Fibroblast of the conjunctiva (primary cell): ENCODE results near the gene RFPL3.
"Not testable (repeated sequence)": the region's sequence is repeated elsewhere in the genome, so short reads cannot be mapped to it uniquely, and the experiment has no call there.

ENCODE experiments used
- DNase-seq: peaks from one replicate; pipeline ENCODE4 v3.0.0-alpha.2; 2010; ENCODE audit warnings: low read depth

RFPL3 gene

GRCh38 chr22:32357567-32357966 lies at the start of gene RFPL3:
Gene RFPL3 (plus strand): TSS chr22:32357867. CDS start chr22:32358072, 205 bp downstream.
- not testable (repeated sequence) for DNase-seq

- DNase-seq = no peak
Observed at GRCh38 chr22:32308191-32308590, 49.5 kb upstream of the RFPL3 start.

- no peak for DNase-seq
Observed at GRCh38 chr22:32308934-32309333, 48.7 kb upstream of the RFPL3 start.

GRCh38 chr22:32309585-32310251 lies 47.9 kb upstream of the RFPL3 start:
- DNase-seq = no peak

GRCh38 chr22:32310777-32311176 lies 46.9 kb upstream of the RFPL3 start:
- no peak for DNase-seq

- no peak for DNase-seq
Observed at GRCh38 chr22:32311551-32312071, 46.1 kb upstream of the RFPL3 start.

GRCh38 chr22:32312748-32313147 lies 44.9 kb upstream of the RFPL3 start:
- DNase-seq = no peak

GRCh38 chr22:32313532-32313931 lies 44.1 kb upstream of the RFPL3 start:
- no peak for DNase-seq

GRCh38 chr22:32317524-32317923 lies 40.1 kb upstream of the RFPL3 start:
- DNase-seq = no peak

GRCh38 chr22:32318361-32318760 lies 39.3 kb upstream of the RFPL3 start:
- DNase-seq = no peak

- no peak for DNase-seq
Observed at GRCh38 chr22:32319861-32320406, 37.7 kb upstream of the RFPL3 start.

- no peak for DNase-seq
Observed at GRCh38 chr22:32322986-32323385, 34.7 kb upstream of the RFPL3 start.

- no peak for DNase-seq
Observed at GRCh38 chr22:32323513-32324164, 34.0 kb upstream of the RFPL3 start.

GRCh38 chr22:32324505-32325415 lies 32.9 kb upstream of the RFPL3 start:
- DNase-seq = no peak

GRCh38 chr22:32325416-32325801 lies 32.3 kb upstream of the RFPL3 start:
- DNase-seq = no peak

GRCh38 chr22:32325811-32326237 lies 31.8 kb upstream of the RFPL3 start:
- DNase-seq = no peak

- no peak for DNase-seq
Observed at GRCh38 chr22:32326647-32327046, 31.0 kb upstream of the RFPL3 start.

- DNase-seq = no peak
Observed at GRCh38 chr22:32327066-32327465, 30.6 kb upstream of the RFPL3 start.

- DNase-seq = no peak
Observed at GRCh38 chr22:32327596-32328171, 30.0 kb upstream of the RFPL3 start.

- DNase-seq = no peak
Observed at GRCh38 chr22:32328306-32329201, 29.1 kb upstream of the RFPL3 start.

GRCh38 chr22:32329202-32329645 lies 28.4 kb upstream of the RFPL3 start:
- no peak for DNase-seq
